Right atrium auricular region (tissue), 2 donors: Measurements from ENCODE around the gene TENM3. TPM values are rescaled to one million over a fixed set of nuclear protein-coding genes. Genes with fewer than 3 reads are reported as not detected.

Experiments used
- DNase-seq: peaks from one replicate; pipeline ENCODE4 v3.0.0-alpha.2; 2019; ENCODE audit warnings: low spot score
- H3K27ac ChIP-seq, 2 donors: fragments of 200-600 bp; sonication (generic); 1 replicate in 1 of 2; 2 replicates in 1 of 2; pipeline ENCODE4 v1.5.1; 2016 to 2019
- H3K27me3 ChIP-seq, 2 donors: fragments of 200-600 bp; sonication (generic); one replicate each; pipeline versions ENCODE4 v1.5.1 to v1.6.0; 2017 to 2019
- H3K36me3 ChIP-seq: fragments of 200-600 bp; sonication (generic); one replicate; pipeline ENCODE4 v1.5.1; 2016
- H3K4me1 ChIP-seq, 2 donors: fragments of 200-600 bp; sonication (generic); one replicate each; pipeline versions ENCODE4 v1.5.1 to v1.6.0; 2017 to 2019
- H3K4me3 ChIP-seq, 2 donors: fragments of 200-600 bp; sonication (generic); 1 replicate in 1 of 2; 2 replicates in 1 of 2; pipeline ENCODE4 v1.5.1; 2017 to 2019; ENCODE audit warnings: mild to moderate bottlenecking in 1 of 2, moderate library complexity in 1 of 2
- H3K9me3 ChIP-seq, 2 donors: fragments of 200-600 bp; sonication (generic); one replicate each; pipeline ENCODE4 v1.5.1; 2019
- total RNA-seq, 2 donors: library from RNA; depleted of rRNA; stranded (reverse); fragments of >200 nt; gene quantifications; one replicate each; pipeline ENCODE4 v1.1.0, GENCODE V29; 2016
- TF ChIP-seq, protein P1 (sequence below), 2 donors: fragments of 200-600 bp; sonication (generic); IDR thresholded peaks; one replicate each; pipeline ENCODE4 v1.5.1; 2019; ENCODE audit warnings: antibody characterized with exemption in 2 of 2

The TENM3 gene
- total RNA-seq, 2 donors from 2014 or later, result 10.7 to 15.9 TPM

GRCh38 chr4:182504463-182504862 lies 261.3 kb downstream of the TENM3 start:
- no peak overlapping the region for H3K27ac ChIP-seq
- TF ChIP-seq, protein P1, sequence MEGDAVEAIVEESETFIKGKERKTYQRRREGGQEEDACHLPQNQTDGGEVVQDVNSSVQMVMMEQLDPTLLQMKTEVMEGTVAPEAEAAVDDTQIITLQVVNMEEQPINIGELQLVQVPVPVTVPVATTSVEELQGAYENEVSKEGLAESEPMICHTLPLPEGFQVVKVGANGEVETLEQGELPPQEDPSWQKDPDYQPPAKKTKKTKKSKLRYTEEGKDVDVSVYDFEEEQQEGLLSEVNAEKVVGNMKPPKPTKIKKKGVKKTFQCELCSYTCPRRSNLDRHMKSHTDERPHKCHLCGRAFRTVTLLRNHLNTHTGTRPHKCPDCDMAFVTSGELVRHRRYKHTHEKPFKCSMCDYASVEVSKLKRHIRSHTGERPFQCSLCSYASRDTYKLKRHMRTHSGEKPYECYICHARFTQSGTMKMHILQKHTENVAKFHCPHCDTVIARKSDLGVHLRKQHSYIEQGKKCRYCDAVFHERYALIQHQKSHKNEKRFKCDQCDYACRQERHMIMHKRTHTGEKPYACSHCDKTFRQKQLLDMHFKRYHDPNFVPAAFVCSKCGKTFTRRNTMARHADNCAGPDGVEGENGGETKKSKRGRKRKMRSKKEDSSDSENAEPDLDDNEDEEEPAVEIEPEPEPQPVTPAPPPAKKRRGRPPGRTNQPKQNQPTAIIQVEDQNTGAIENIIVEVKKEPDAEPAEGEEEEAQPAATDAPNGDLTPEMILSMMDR (IDR thresholded peaks at IDR 0.05), result no peak
- no peak for DNase-seq

DNA sequence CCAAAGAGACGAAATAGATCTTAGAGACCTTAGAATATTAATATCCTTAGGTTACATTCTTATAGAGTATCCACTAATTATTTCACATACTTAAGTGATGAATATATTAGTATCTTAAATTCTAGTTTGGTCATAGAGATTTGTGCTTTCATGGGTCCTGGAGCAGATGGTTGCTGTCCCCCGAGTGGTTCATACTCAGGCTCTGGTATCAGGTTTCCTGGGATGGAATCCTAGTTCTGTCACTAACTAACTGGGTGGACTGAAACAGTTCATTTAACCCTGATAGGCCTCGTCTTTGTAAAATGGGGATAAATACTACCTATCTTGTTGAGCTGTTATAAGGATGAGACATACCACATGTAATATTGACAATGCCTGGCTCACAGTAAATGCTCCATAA lies 264.6 kb downstream of the TENM3 start:
- H3K4me3 ChIP-seq, result no peak overlapping the region
- TF ChIP-seq, protein P1 (IDR thresholded peaks at IDR 0.05), result no peak
- H3K27me3 ChIP-seq, result no peaks in the 10 kb centered on the region
- no peak for DNase-seq
- no peaks in the 10 kb centered on the region for H3K36me3 ChIP-seq
- H3K27ac ChIP-seq, result no peak overlapping the region
- no peaks in the 10 kb centered on the region for H3K9me3 ChIP-seq
- no peaks in the 10 kb centered on the region for H3K4me1 ChIP-seq

More at GRCh38 chr4:182504463-182504862, 261.3 kb downstream of the TENM3 start:
- Histone ChIP-seq H3K36me3 (no peaks in the 10 kb centered on the region), H3K9me3 (no peaks in the 10 kb centered on the region), H3K4me3 (no peak overlapping the region), H3K27me3 (no peaks in the 10 kb centered on the region), H3K4me1 (no peaks in the 10 kb centered on the region)

DNA sequence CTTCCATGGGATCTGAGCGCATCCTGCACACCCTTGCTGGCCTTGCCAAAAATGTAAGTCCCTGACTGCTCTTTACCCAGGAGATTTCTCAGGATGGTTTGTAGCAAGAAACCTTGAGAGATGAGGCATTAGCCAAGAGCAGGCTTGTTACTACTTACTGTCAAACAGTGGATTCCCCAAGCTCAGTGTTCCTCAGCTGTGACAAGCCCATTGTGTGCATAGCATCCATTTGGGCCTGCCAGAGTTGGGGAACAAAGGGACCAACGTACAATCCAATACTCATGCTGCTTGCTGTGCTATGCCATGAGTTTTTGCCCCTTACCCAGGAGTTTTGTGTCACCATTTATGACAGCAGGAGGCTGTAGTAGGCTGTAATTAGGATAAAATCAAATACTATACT lies 267.6 kb downstream of the TENM3 start:
- Histone ChIP-seq H3K27me3 (no peaks in the 10 kb centered on the region), H3K4me3 (no peak overlapping the region), H3K9me3 (no peaks in the 10 kb centered on the region), H3K27ac (no peak overlapping the region), H3K4me1 (no peaks in the 10 kb centered on the region), H3K36me3 (no peaks in the 10 kb centered on the region)
- TF ChIP-seq, protein P1 (IDR thresholded peaks at IDR 0.05), result no peak
- no peak for DNase-seq

DNA sequence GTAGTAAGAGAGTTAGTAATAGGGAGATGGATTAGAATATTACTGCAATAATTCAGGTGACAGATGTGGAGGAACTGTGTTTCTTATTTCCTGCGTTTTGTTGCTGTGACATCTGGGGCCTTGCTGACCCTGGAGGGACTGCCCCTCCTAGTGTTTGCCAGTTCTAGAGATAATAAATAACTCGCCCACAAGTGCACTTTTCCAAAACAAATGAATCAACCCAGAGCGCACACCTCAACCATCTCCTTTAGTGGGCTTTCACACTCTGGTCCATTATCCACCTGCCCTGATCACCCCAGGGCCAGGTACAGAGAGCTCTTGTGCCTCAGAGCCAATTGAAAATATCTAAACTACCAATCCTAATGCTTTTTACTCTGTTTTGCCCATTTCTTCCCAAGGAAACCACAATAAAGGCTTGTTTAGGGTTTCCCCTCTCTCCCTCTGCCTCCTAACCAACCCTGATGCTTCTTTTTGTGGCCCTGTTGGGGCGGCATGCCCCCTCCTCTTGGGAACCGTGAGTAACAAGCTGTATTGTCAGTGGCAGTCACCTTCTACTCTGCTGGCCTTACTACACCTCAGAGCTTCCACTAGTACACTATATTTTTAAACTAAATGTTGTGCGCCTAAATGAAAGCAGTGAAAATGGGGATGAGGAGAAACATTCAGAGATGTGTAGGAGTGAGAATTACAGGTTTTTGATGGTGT lies 270.5 kb downstream of the TENM3 start:
- H3K9me3 ChIP-seq, result no peaks in the 10 kb centered on the region
- no peak overlapping the region for H3K4me3 ChIP-seq
- H3K27me3 ChIP-seq, result no peaks in the 10 kb centered on the region
- H3K27ac ChIP-seq, result no peak overlapping the region
- H3K4me1 ChIP-seq, result no peaks in the 10 kb centered on the region
- no peaks in the 10 kb centered on the region for H3K36me3 ChIP-seq
- no peak for DNase-seq
- TF ChIP-seq, protein P1 (IDR thresholded peaks at IDR 0.05), result no peak

DNA sequence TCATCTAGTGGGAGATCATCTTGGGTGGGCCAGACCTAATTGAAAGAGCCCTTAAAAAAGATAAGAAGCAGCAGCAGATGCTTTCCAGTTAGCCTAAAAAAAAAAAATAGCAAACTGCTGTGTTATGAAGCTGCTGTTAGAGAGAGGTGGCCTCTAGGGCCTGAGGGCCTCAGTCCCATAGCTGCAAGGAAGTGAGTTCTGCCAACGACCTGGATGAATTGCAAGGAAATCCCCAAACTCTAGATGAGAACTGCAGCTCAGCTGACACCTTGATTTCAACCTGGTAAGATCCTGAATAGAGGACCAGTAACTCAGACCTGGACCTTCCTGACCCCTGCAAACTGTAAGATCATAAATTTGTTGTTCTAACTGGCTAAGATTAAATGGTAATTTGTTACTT lies 275.2 kb downstream of the TENM3 start:
- Histone ChIP-seq H3K27me3 (no peaks in the 10 kb centered on the region), H3K36me3 (no peaks in the 10 kb centered on the region), H3K9me3 (no peaks in the 10 kb centered on the region), H3K27ac (no peak overlapping the region), H3K4me1 (no peaks in the 10 kb centered on the region), H3K4me3 (no peak overlapping the region)
- TF ChIP-seq, protein P1 (IDR thresholded peaks at IDR 0.05), result no peak
- no peak for DNase-seq

- Histone ChIP-seq H3K9me3 (no peaks in the 10 kb centered on the region), H3K4me3 (no peak overlapping the region), H3K4me1 (no peaks in the 10 kb centered on the region), H3K27ac (no peak overlapping the region), H3K36me3 (no peaks in the 10 kb centered on the region), H3K27me3 (no peaks in the 10 kb centered on the region)
- TF ChIP-seq, protein P1 (IDR thresholded peaks at IDR 0.05), result no peak
- no peak for DNase-seq
Observed at GRCh38 chr4:182519528-182519927, 276.3 kb downstream of the TENM3 start.
